Measurements from ENCODE around the gene OR2T5.
"Not testable (repeated sequence)": the region's sequence is repeated elsewhere in the genome, so short reads cannot be mapped to it uniquely, and the experiment has no call there.

Gene OR2T5

GRCh38 chr1:248471154-248471553 lies 17.2 kb upstream of the OR2T5 start:
- H3K4me3 ChIP-seq (replicated peaks; ENCODE audit: insufficient read depth, low read length): no peak overlapping the region
- H3K27ac ChIP-seq (replicated peaks): no peak overlapping the region
- no peaks in the 10 kb centered on the region for H3K27me3 ChIP-seq (ENCODE audit: insufficient read depth, poor library complexity, severe bottlenecking)
- no peak for DNase-seq (ENCODE audit: low read depth in 1 of 2, low spot score in 1 of 2)
- TF ChIP-seq CTCF (IDR thresholded peaks at IDR 0.05; ENCODE audit: insufficient read depth, low read length): no peak

- not testable (repeated sequence) for DNase-seq (ENCODE audit: low read depth in 1 of 2, low spot score in 1 of 2); H3K4me3 ChIP-seq (replicated peaks; ENCODE audit: insufficient read depth, low read length); H3K27me3 ChIP-seq (ENCODE audit: insufficient read depth, poor library complexity, severe bottlenecking); H3K27ac ChIP-seq (replicated peaks)
These were observed 16.3 kb upstream of the OR2T5 start for GRCh38 chr1:248472111-248472510.

GRCh38 chr1:248473051-248473450 lies 15.3 kb upstream of the OR2T5 start, which contains the start of gene OR2T3:
Gene OR2T3, plus strand, starts transcription at chr1:248473351. Its CDS starts 0 bp downstream, at chr1:248473351.
- not testable (repeated sequence) for H3K4me3 ChIP-seq (replicated peaks; ENCODE audit: insufficient read depth, low read length); DNase-seq (ENCODE audit: low read depth in 1 of 2, low spot score in 1 of 2); H3K27me3 ChIP-seq (ENCODE audit: insufficient read depth, poor library complexity, severe bottlenecking); H3K27ac ChIP-seq (replicated peaks)

GRCh38 chr1:248475660-248476059 lies 12.7 kb upstream of the OR2T5 start:
- not testable (repeated sequence) for H3K27me3 ChIP-seq (ENCODE audit: insufficient read depth, poor library complexity, severe bottlenecking); H3K27ac ChIP-seq (replicated peaks); H3K4me3 ChIP-seq (replicated peaks; ENCODE audit: insufficient read depth, low read length); DNase-seq (ENCODE audit: low read depth in 1 of 2, low spot score in 1 of 2)

- H3K27me3 ChIP-seq (ENCODE audit: insufficient read depth, poor library complexity, severe bottlenecking); H3K27ac ChIP-seq (replicated peaks); H3K4me3 ChIP-seq (replicated peaks; ENCODE audit: insufficient read depth, low read length); DNase-seq (ENCODE audit: low read depth in 1 of 2, low spot score in 1 of 2): not testable (repeated sequence)
These were observed 6.5 kb upstream of the OR2T5 start for GRCh38 chr1:248481686-248482579.

GRCh38 chr1:248496661-248497060 lies 8.3 kb downstream of the OR2T5 start:
- not testable (repeated sequence) for H3K27ac ChIP-seq (replicated peaks); H3K27me3 ChIP-seq (ENCODE audit: insufficient read depth, poor library complexity, severe bottlenecking); DNase-seq (ENCODE audit: low read depth in 1 of 2, low spot score in 1 of 2); H3K4me3 ChIP-seq (replicated peaks; ENCODE audit: insufficient read depth, low read length)

GRCh38 chr1:248500305-248501035 lies 12.1 kb downstream of the OR2T5 start:
- H3K4me3 ChIP-seq (replicated peaks; ENCODE audit: insufficient read depth, low read length); H3K27me3 ChIP-seq (ENCODE audit: insufficient read depth, poor library complexity, severe bottlenecking); DNase-seq (ENCODE audit: low read depth in 1 of 2, low spot score in 1 of 2); H3K27ac ChIP-seq (replicated peaks): not testable (repeated sequence)

GRCh38 chr1:248507773-248508172 lies 19.4 kb downstream of the OR2T5 start, which contains the start of gene OR2G6:
Gene OR2G6, plus strand, starts transcription at chr1:248508073. Its CDS starts 13,574 bp downstream, at chr1:248521647.
- DNase-seq (ENCODE audit: low read depth in 1 of 2, low spot score in 1 of 2): not testable (repeated sequence)

GRCh38 chr1:248510217-248510616 lies 21.8 kb downstream of the OR2T5 start:
- not testable (repeated sequence) for H3K27ac ChIP-seq (replicated peaks); H3K27me3 ChIP-seq (ENCODE audit: insufficient read depth, poor library complexity, severe bottlenecking); H3K4me3 ChIP-seq (replicated peaks; ENCODE audit: insufficient read depth, low read length); DNase-seq (ENCODE audit: low read depth in 1 of 2, low spot score in 1 of 2)

More at GRCh38 chr1:248507773-248508172, 19.4 kb downstream of the OR2T5 start, which contains the start of gene OR2G6:
- H3K27ac ChIP-seq (replicated peaks); H3K27me3 ChIP-seq (ENCODE audit: insufficient read depth, poor library complexity, severe bottlenecking); H3K4me3 ChIP-seq (replicated peaks; ENCODE audit: insufficient read depth, low read length): not testable (repeated sequence)

All from HL-60 (cell line).